Forelimb muscle (tissue), 1 donor: Measurements from ENCODE around the gene CTU1. TPM values are rescaled to one million over a fixed set of nuclear protein-coding genes. Genes with fewer than 3 reads are reported as not detected.

Source experiments
- DNase-seq: peaks from one replicate; pipeline ENCODE4 v3.0.0-alpha.2; 2013; ENCODE audit warnings: low read depth
- polyA plus RNA-seq: library from polyadenylated mRNA; unstranded; fragments of 120-200 nt; gene quantifications from one replicate; pipeline ENCODE4 v1.2.1, GENCODE V29; 2013; ENCODE audit not compliant: insufficient read length

Gene CTU1
- polyA plus RNA-seq, 1 donor: 2.4 TPM

- no peak for DNase-seq
These were observed 4.3 kb downstream of the CTU1 start for GRCh38 chr19:51103926-51104341.

- DNase-seq: no peak
These were observed 5.2 kb downstream of the CTU1 start for GRCh38 chr19:51102991-51103390.

- DNase-seq: no peak
These were observed 6.9 kb downstream of the CTU1 start for GRCh38 chr19:51101171-51101865.

GRCh38 chr19:51100601-51101000 is 7.6 kb downstream of the CTU1 start:
- no peak for DNase-seq

GRCh38 chr19:51099047-51099382 is 9.2 kb downstream of the CTU1 start:
- DNase-seq: no peak

- DNase-seq: no peak
These were observed 9.7 kb downstream of the CTU1 start for GRCh38 chr19:51098365-51099046.

GRCh38 chr19:51097796-51098195 is 10.4 kb downstream of the CTU1 start:
- no peak for DNase-seq

- no peak for DNase-seq
These were observed 11.0 kb downstream of the CTU1 start for GRCh38 chr19:51097166-51097738.

GRCh38 chr19:51096473-51097165 is 11.6 kb downstream of the CTU1 start:
- DNase-seq: no peak

GRCh38 chr19:51094696-51095279 is 13.4 kb downstream of the CTU1 start:
- DNase-seq: no peak

- no peak for DNase-seq
These were observed 14.5 kb downstream of the CTU1 start for GRCh38 chr19:51093510-51094345.

GRCh38 chr19:51093101-51093500 is 15.1 kb downstream of the CTU1 start:
- no peak for DNase-seq

GRCh38 chr19:51091895-51092873 is 16.0 kb downstream of the CTU1 start:
- DNase-seq: no peak

GRCh38 chr19:51091126-51091525 is 17.1 kb downstream of the CTU1 start:
- no peak for DNase-seq

GRCh38 chr19:51090471-51090870 is 17.7 kb downstream of the CTU1 start:
- no peak for DNase-seq

- DNase-seq: no peak
These were observed 18.4 kb downstream of the CTU1 start for GRCh38 chr19:51089786-51090185.

- DNase-seq: no peak
These were observed 21.9 kb downstream of the CTU1 start for GRCh38 chr19:51086153-51086850.

GRCh38 chr19:51084505-51084904 is 23.7 kb downstream of the CTU1 start:
- DNase-seq: no peak

GRCh38 chr19:51083783-51084182 is 24.4 kb downstream of the CTU1 start:
- no peak for DNase-seq
